GM12878 (cell line): ENCODE results near the gene LIN28B. TPM values are rescaled to one million over a fixed set of nuclear protein-coding genes. Genes with fewer than 3 reads are reported as not detected.

Source experiments
- ATAC-seq: fragments of 200-7000 bp; cut with Tn5 transposase; 3 replicates; pipeline ENCODE4 v1.9.1; 2020; ENCODE audit warnings: mild to moderate bottlenecking, moderate library complexity
- BruUV-seq: library from RNA; stranded (reverse); fragments of 400-500 nt; replicated peaks from 2 replicates; lab custom pipeline; 2021; lab: Mats Ljungman, UMichigan
- CTCF ChIA-PET: fragments of 300-600 bp; sonication (Branson Sonifier 250); formaldehyde crosslinking; extraction: SDS; loops from one replicate; lab custom pipeline; 2021; ENCODE audit warnings: inconsistent platforms; lab: Yijun Ruan, JAX
- POLR2A ChIA-PET: fragments of 350-600 bp; formaldehyde crosslinking; extraction: SDS; loops from one replicate; lab custom pipeline; 2021; ENCODE audit warnings: inconsistent platforms; lab: Charles Lee
- RAD21 ChIA-PET: fragments of 300-600 bp; sonication (Branson Sonifier 250); formaldehyde crosslinking; loops from one replicate; lab custom pipeline; 2023; ENCODE audit warnings: antibody characterized with exemption; ENCODE audit not compliant: unreplicated experiment; lab: Charles Lee
- SMC1A ChIA-PET: fragments of 300-600 bp; sonication (Branson Sonifier 250); formaldehyde crosslinking; loops from one replicate; lab custom pipeline; 2023; ENCODE audit not compliant: unreplicated experiment, uncharacterized antibody; lab: Charles Lee
- DNase-seq: peaks from one replicate; pipeline ENCODE4 v3.0.0-alpha.2; 2011; ENCODE audit warnings: low read depth, low spot score
- FAIRE-seq: peaks from 3 replicates; lab custom pipeline; 2011; peaks lifted over from hg19 to GRCh38; lab: Jason Lieb, UNC
- H2AFZ ChIP-seq: 2 replicates; pipeline ENCODE4 v1.6.0; 2011; ENCODE audit warnings: low read depth, low read length, control low read depth; ENCODE audit not compliant: control insufficient read depth
- H3K27ac ChIP-seq: 2 replicates; pipeline ENCODE4 v1.5.1; 2011; ENCODE audit warnings: control low read depth; ENCODE audit not compliant: control insufficient read depth, insufficient read depth
- H3K27me3 ChIP-seq, 2 experiments: replicated peaks in 1 of 2; 2 replicates each; pipeline versions ENCODE4 v1.6.0 to v1.6.1; 2011; ENCODE audit warnings: low read length in 1 of 2; ENCODE audit not compliant: control insufficient read depth in 2 of 2, insufficient read depth in 2 of 2
- H3K36me3 ChIP-seq, 2 experiments: 2 replicates each; pipeline ENCODE4 v1.5.1; 2011; ENCODE audit warnings: low read length in 1 of 2; ENCODE audit not compliant: control insufficient read depth in 2 of 2, insufficient read depth in 2 of 2
- H3K4me1 ChIP-seq: 2 replicates; pipeline ENCODE4 v1.6.1; 2011; ENCODE audit warnings: mild to moderate bottlenecking, low read length, moderate library complexity, mixed read lengths; ENCODE audit not compliant: control insufficient read depth, insufficient read depth
- H3K4me2 ChIP-seq: 2 replicates; pipeline ENCODE4 v1.6.0; 2011; ENCODE audit warnings: control low read depth; ENCODE audit not compliant: control insufficient read depth, insufficient read depth
- H3K4me3 ChIP-seq: fragments of 200-600 bp; sonication (generic); 2 replicates; pipeline ENCODE4 v1.5.1; 2016
- H3K79me2 ChIP-seq: 2 replicates; pipeline ENCODE4 v1.6.0; 2011; ENCODE audit warnings: low read length; ENCODE audit not compliant: control insufficient read depth, insufficient read depth
- H3K9ac ChIP-seq: 2 replicates; pipeline ENCODE4 v1.8.0; 2011; ENCODE audit warnings: low read length, control low read depth, mixed read lengths; ENCODE audit not compliant: control insufficient read depth, insufficient read depth
- H3K9me3 ChIP-seq: replicated peaks from 3 replicates; pipeline ENCODE4 v1.5.1; 2011; ENCODE audit warnings: mild to moderate bottlenecking, low read length; ENCODE audit not compliant: control insufficient read depth, insufficient read depth
- H4K20me1 ChIP-seq: 2 replicates; pipeline ENCODE4 v1.6.0; 2011; ENCODE audit not compliant: control insufficient read depth, insufficient read depth
- E4F1 ChIP-seq: fragments of 450-650 bp; IDR thresholded peaks from 2 replicates; pipeline ENCODE4 v1.6.1; 2018; ENCODE audit warnings: borderline replicate concordance, mild to moderate bottlenecking; ENCODE audit not compliant: partially characterized antibody
- HSF1 ChIP-seq: fragments of 150-350 bp; IDR thresholded peaks from 2 replicates; pipeline ENCODE4 v1.6.1; 2014; ENCODE audit warnings: mild to moderate bottlenecking, low read depth, low read length
- LARP7 ChIP-seq: fragments of 450-650 bp; IDR thresholded peaks from 2 replicates; pipeline ENCODE4 v1.6.1; 2017; ENCODE audit warnings: mild to moderate bottlenecking
- REST ChIP-seq: IDR thresholded peaks from 2 replicates; pipeline ENCODE4 v1.6.1; 2012; ENCODE audit warnings: mild to moderate bottlenecking, low read depth, low read length
- RUNX3 ChIP-seq: IDR thresholded peaks from 2 replicates; pipeline ENCODE4 v1.6.1; 2012; ENCODE audit warnings: low read length, inconsistent platforms
- STAT3 ChIP-seq: IDR thresholded peaks from 2 replicates; pipeline ENCODE4 v1.6.1; 2011; ENCODE audit warnings: low read depth, low read length, improper control_type of control experiment
- SUZ12 ChIP-seq: fragments of 200-600 bp; sonication (generic); IDR thresholded peaks from one replicate; pipeline ENCODE4 v1.6.1; 2018; ENCODE audit warnings: antibody characterized with exemption, mild to moderate bottlenecking; ENCODE audit not compliant: unreplicated experiment
- TAF1 ChIP-seq: IDR thresholded peaks from 2 replicates; pipeline ENCODE4 v1.6.1; 2011; ENCODE audit warnings: mild to moderate bottlenecking, low read depth, low read length, borderline replicate concordance
- ZNF274 ChIP-seq: IDR thresholded peaks from one replicate; pipeline ENCODE4 v1.8.0; 2011; ENCODE audit not compliant: insufficient read length, insufficient read depth
- ZSCAN29 ChIP-seq: fragments of 450-650 bp; IDR thresholded peaks from 2 replicates; pipeline ENCODE4 v1.6.1; 2017; ENCODE audit warnings: mild to moderate bottlenecking, moderate library complexity
- WGBS: methylation state at CpG from one replicate; pipeline ENCODE4 v1.1.6; 2016; ENCODE audit warnings: low lambda C conversion rate; ENCODE audit not compliant: insufficient replicate concordance, insufficient coverage; ENCODE audit errors: missing lambda C conversion rate; 5-methylcytosine and 5-hydroxymethylcytosine counted together
- in situ Hi-C: fragments of 300-500 bp; cut with MboI; formaldehyde crosslinking; loops from 9 replicates; pipeline ENCODE4 v1.14.3; 2018; ENCODE audit warnings: mixed read lengths
- intact Hi-C: fragments of 100-400 bp; cut with micrococcal nuclease; formaldehyde crosslinking; loops from one replicate; pipeline ENCODE4 v1.14.2; 2022; ENCODE audit not compliant: unreplicated experiment
- polyA plus RNA-seq, 11 experiments: library from polyadenylated mRNA; depleted of rRNA in 4 of 11; unstranded in 6 of 11; stranded (reverse) in 5 of 11; fragments of >200 nt; fragmentation: Nextera tagmentation in 4 of 11; fragmentation: Illumina TruSeq in 1 of 11; extraction: Ambion mirVana in 4 of 11; extraction: Trizol in 1 of 11; gene quantifications; 1 replicate in 1 of 11; 2 replicates in 10 of 11; pipeline versions ENCODE4 v1.2.1 to v1.2.3, GENCODE V29; 2011 to 2016; ENCODE audit warnings: inconsistent platforms in 2 of 11, missing spikeins in 2 of 11, low read depth in 1 of 11
- total RNA-seq, 4 experiments: library from RNA; depleted of rRNA in 3 of 4; stranded (reverse); fragments of >200 nt in 3 of 4; fragmentation: Illumina TruSeq in 1 of 4; extraction: Trizol in 1 of 4; gene quantifications; 2 replicates each; pipeline versions ENCODE4 v1.2.1 to v1.2.3, GENCODE V29; 2013 to 2021

LIN28B gene
- total and polyA plus RNA-seq, 10 of the 15 experiments (the other 5 are each of a cell fraction or from before 2014, with no cell fraction given): 0.01 to 2.4 (median 0.09) TPM; not detected in 6

GRCh38 chr6:104941729-104942091 is 15.2 kb upstream of the LIN28B start:
- no peaks in the 10 kb centered on the region; the same call in 2 of the 3 replicates for H3K9me3 ChIP-seq
- no peak overlapping the region for H2AFZ ChIP-seq
- no peak overlapping the region for H3K9ac ChIP-seq
- no peaks in the 10 kb centered on the region for H3K4me1 ChIP-seq
- H3K36me3 ChIP-seq: no peaks in the 10 kb centered on the region
- H3K27me3 ChIP-seq: peaks cover 0 to 7% of the 10 kb centered on the region in 2 experiments; a peak in 1 of 4 replicates
- in situ Hi-C loops (no loop called here), intact Hi-C loops (loop anchor here (5.0 kb wide), 1 partner anchor 136 kb away; no protein-coding TSS in a partner anchor)
- H3K4me2 ChIP-seq: peak overlapping the region; percentile 17; the same call in 1 of the 2 replicates
- H3K4me3 ChIP-seq: no peak overlapping the region
- ATAC-seq (no peak), FAIRE-seq (no peak), DNase-seq (no peak)
- H3K27ac ChIP-seq: no peak overlapping the region
- POLR2A ChIA-PET: no interaction called here
- H4K20me1 ChIP-seq: no peaks in the 10 kb centered on the region
- H3K79me2 ChIP-seq: no peaks in the 10 kb centered on the region
- TF ChIP-seq TAF1 (no peak), E4F1 (no peak), ZSCAN29 (no peak), HSF1 (no peak), ZNF274 (no peak), SUZ12 (no peak), STAT3 (no peak), LARP7 (no peak), REST (no peak), RUNX3 (no peak)
- whole genome bisulfite sequencing: 21% methylated on average over 7 of the region's 7 CpGs
- CTCF ChIA-PET: no interaction called here
- SMC1A ChIA-PET: no interaction called here
- RAD21 ChIA-PET: no interaction called here
- no TSS peak for BruUV-seq
